Inflammatory macrophage treated with lipopolysaccharide for 1 hour (primary cell): ENCODE results near the gene COLEC12.

ENCODE experiments used
- DNase-seq, 2 donors: peaks; one replicate each; pipeline ENCODE4 v3.0.0-alpha.2; 2020 to 2022

Gene COLEC12

GRCh38 chr18:473802-474201 lies 26.7 kb downstream of the COLEC12 start:
- no peak for DNase-seq

- DNase-seq, result peak; percentile 59 to 75
Measured at GRCh38 chr18:471716-472115, 28.8 kb downstream of the COLEC12 start.

- DNase-seq, result peak; percentile 84 to 87
Measured at GRCh38 chr18:470661-471501, 29.6 kb downstream of the COLEC12 start.

GRCh38 chr18:468955-469790 lies 31.3 kb downstream of the COLEC12 start:
- peak; percentile 42 to 59 for DNase-seq

- peak; percentile 74 to 78 for DNase-seq
Measured at GRCh38 chr18:463827-464541, 36.5 kb downstream of the COLEC12 start.

- DNase-seq, result no peak
Measured at GRCh38 chr18:463403-463802, 37.1 kb downstream of the COLEC12 start.

GRCh38 chr18:461762-462161 lies 38.7 kb downstream of the COLEC12 start:
- DNase-seq, result no peak

- no peak for DNase-seq
Measured at GRCh38 chr18:460791-461190, 39.7 kb downstream of the COLEC12 start.

- no peak for DNase-seq
Measured at GRCh38 chr18:459814-460593, 40.5 kb downstream of the COLEC12 start.

GRCh38 chr18:457521-458412 lies 42.7 kb downstream of the COLEC12 start:
- DNase-seq, result no peak

- no peak for DNase-seq
Measured at GRCh38 chr18:457140-457519, 43.4 kb downstream of the COLEC12 start.

GRCh38 chr18:456361-457139 lies 44.0 kb downstream of the COLEC12 start:
- DNase-seq, result no peak

GRCh38 chr18:453400-453799 lies 47.1 kb downstream of the COLEC12 start:
- DNase-seq, result no peak

GRCh38 chr18:452816-453215 lies 47.7 kb downstream of the COLEC12 start:
- peak in 1 of 2 donors; percentile 42 for DNase-seq

GRCh38 chr18:449374-449773 lies 51.1 kb downstream of the COLEC12 start:
- DNase-seq, result no peak

- DNase-seq, result no peak
Measured at GRCh38 chr18:448116-448790, 52.2 kb downstream of the COLEC12 start.

- DNase-seq, result peak; percentile 69 to 83
Measured at GRCh38 chr18:446941-447560, 53.5 kb downstream of the COLEC12 start.

- DNase-seq, result no peak
Measured at GRCh38 chr18:445055-445454, 55.4 kb downstream of the COLEC12 start.

- peak in 1 of 2 donors; percentile 56 for DNase-seq
Measured at GRCh38 chr18:438571-438970, 61.9 kb downstream of the COLEC12 start.
